Measurements from ENCODE around the gene HIF1AN. TPM values are rescaled to one million over a fixed set of nuclear protein-coding genes. Genes with fewer than 3 reads are reported as not detected.

Gene HIF1AN
- total RNA-seq, 1 experiment from 2014 or later, result 57.6 TPM

GRCh38 chr10:100586959-100587358 is 51.2 kb downstream of the HIF1AN start:
- BruUV-seq (replicated peaks), result no TSS peak
- Histone ChIP-seq H3K4me1 (ENCODE audit: insufficient read depth, low read length, poor library complexity, severe bottlenecking) (no peaks in the 10 kb centered on the region), H3K9me3 (ENCODE audit: low read depth, low read length, poor library complexity, severe bottlenecking) (no peaks in the 10 kb centered on the region), H3K4me3 (ENCODE audit: low read depth, low read length, poor library complexity, severe bottlenecking) (no peak overlapping the region), H3K27me3 (replicated peaks; ENCODE audit: insufficient read depth, low read depth, low read length, poor library complexity) (peaks cover 52% of the 10 kb centered on the region), H3K27ac (ENCODE audit: low read depth, low read length, poor library complexity, severe bottlenecking) (no peak overlapping the region), H3K36me3 (ENCODE audit: insufficient read depth, low read length, poor library complexity, severe bottlenecking) (no peaks in the 10 kb centered on the region)
- ChIA-PET POLR2A (ENCODE audit: low non-redundant PET) (no interaction called here), CTCF (no interaction called here)
- TF ChIP-seq CTCF (conservative IDR thresholded peaks at IDR 0.05; ENCODE audit: low read depth, low read length) (no peak), EZH2 (IDR thresholded peaks at IDR 0.05; ENCODE audit: borderline replicate concordance, low read depth, low read length, poor library complexity, severe bottlenecking) (no peak)
- no peak for DNase-seq (ENCODE audit: low spot score)
- intact Hi-C loops (cut with micrococcal nuclease; ENCODE audit: unreplicated experiment), result no loop called here

GRCh38 chr10:100598166-100598565 is 62.4 kb downstream of the HIF1AN start:
- no peaks in the 10 kb centered on the region for H3K9me3 ChIP-seq (ENCODE audit: low read depth, low read length, poor library complexity, severe bottlenecking)
- POLR2A ChIA-PET (ENCODE audit: low non-redundant PET), result no interaction called here
- TF ChIP-seq EZH2 (IDR thresholded peaks at IDR 0.05; ENCODE audit: borderline replicate concordance, low read depth, low read length, poor library complexity, severe bottlenecking), result no peak
- no peaks in the 10 kb centered on the region for H3K4me1 ChIP-seq (ENCODE audit: insufficient read depth, low read length, poor library complexity, severe bottlenecking)
- no peak for DNase-seq (ENCODE audit: low spot score)
- H3K27ac ChIP-seq (ENCODE audit: low read depth, low read length, poor library complexity, severe bottlenecking), result no peak overlapping the region
- H3K36me3 ChIP-seq (ENCODE audit: insufficient read depth, low read length, poor library complexity, severe bottlenecking), result no peaks in the 10 kb centered on the region
- H3K4me3 ChIP-seq (ENCODE audit: low read depth, low read length, poor library complexity, severe bottlenecking), result no peak overlapping the region
- intact Hi-C loops (cut with micrococcal nuclease; ENCODE audit: unreplicated experiment), result no loop called here
- peaks cover 6% of the 10 kb centered on the region for H3K27me3 ChIP-seq (replicated peaks; ENCODE audit: insufficient read depth, low read depth, low read length, poor library complexity)
- BruUV-seq (replicated peaks), result no TSS peak
- CTCF ChIA-PET, result no interaction called here

- TF ChIP-seq CTCF (conservative IDR thresholded peaks at IDR 0.05; ENCODE audit: low read depth, low read length), result no peak
- TF ChIP-seq EZH2 (IDR thresholded peaks at IDR 0.05; ENCODE audit: borderline replicate concordance, low read depth, low read length, poor library complexity, severe bottlenecking), result no peak
- no TSS peak for BruUV-seq (replicated peaks)
- Histone ChIP-seq H3K9me3 (ENCODE audit: low read depth, low read length, poor library complexity, severe bottlenecking) (no peaks in the 10 kb centered on the region), H3K4me3 (ENCODE audit: low read depth, low read length, poor library complexity, severe bottlenecking) (no peak overlapping the region), H3K4me1 (ENCODE audit: insufficient read depth, low read length, poor library complexity, severe bottlenecking) (no peaks in the 10 kb centered on the region), H3K27ac (ENCODE audit: low read depth, low read length, poor library complexity, severe bottlenecking) (no peak overlapping the region), H3K27me3 (replicated peaks; ENCODE audit: insufficient read depth, low read depth, low read length, poor library complexity) (peaks cover under 1% of the 10 kb centered on the region), H3K36me3 (ENCODE audit: insufficient read depth, low read length, poor library complexity, severe bottlenecking) (no peaks in the 10 kb centered on the region)
- ChIA-PET CTCF (interaction anchor here (0.5 kb wide), 1 partner anchor 71 kb away, joined by 3 read pairs; no protein-coding TSS in a partner anchor), POLR2A (ENCODE audit: low non-redundant PET) (no interaction called here)
- DNase-seq (ENCODE audit: low spot score), result no peak
- intact Hi-C loops (cut with micrococcal nuclease; ENCODE audit: unreplicated experiment), result no loop called here
Measured at GRCh38 chr10:100600218-100600617, 64.5 kb downstream of the HIF1AN start.

GRCh38 chr10:100607439-100607838 is 71.7 kb downstream of the HIF1AN start:
- DNase-seq (ENCODE audit: low spot score), result no peak
- TF ChIP-seq CTCF (conservative IDR thresholded peaks at IDR 0.05; ENCODE audit: low read depth, low read length) (no peak), EZH2 (IDR thresholded peaks at IDR 0.05; ENCODE audit: borderline replicate concordance, low read depth, low read length, poor library complexity, severe bottlenecking) (no peak)
- BruUV-seq (replicated peaks), result no TSS peak
- Histone ChIP-seq H3K27ac (ENCODE audit: low read depth, low read length, poor library complexity, severe bottlenecking) (no peak overlapping the region), H3K4me1 (ENCODE audit: insufficient read depth, low read length, poor library complexity, severe bottlenecking) (no peaks in the 10 kb centered on the region), H3K4me3 (ENCODE audit: low read depth, low read length, poor library complexity, severe bottlenecking) (no peak overlapping the region), H3K9me3 (ENCODE audit: low read depth, low read length, poor library complexity, severe bottlenecking) (no peaks in the 10 kb centered on the region), H3K27me3 (replicated peaks; ENCODE audit: insufficient read depth, low read depth, low read length, poor library complexity) (peaks cover 52% of the 10 kb centered on the region), H3K36me3 (ENCODE audit: insufficient read depth, low read length, poor library complexity, severe bottlenecking) (no peaks in the 10 kb centered on the region)
- ChIA-PET POLR2A (ENCODE audit: low non-redundant PET) (no interaction called here), CTCF (no interaction called here)
- intact Hi-C loops (cut with micrococcal nuclease; ENCODE audit: unreplicated experiment), result no loop called here

Measured in A673 (cell line).